CD14-positive monocyte (primary cell): Measurements from ENCODE around the gene OSBPL10. TPM values are rescaled to one million over a fixed set of nuclear protein-coding genes. Genes with fewer than 3 reads are reported as not detected.

Experiments
- DNase-seq, 3 donors: peaks; one replicate each; pipeline ENCODE4 v3.0.0-alpha.2; 2011 to 2022
- H2AFZ ChIP-seq: 2 replicates; pipeline ENCODE4 v1.6.0; 2012; ENCODE audit warnings: mild to moderate bottlenecking, low read depth, low read length, inconsistent platforms; ENCODE audit not compliant: insufficient read depth, poor library complexity, severe bottlenecking
- H3K27ac ChIP-seq, 2 donors: 1 replicate in 1 of 2; 2 replicates in 1 of 2; pipeline ENCODE4 v1.5.1; 2012 to 2013; ENCODE audit warnings: low read length in 2 of 2, control low read depth in 1 of 2, inconsistent platforms in 1 of 2, low read depth in 1 of 2, mild to moderate bottlenecking in 1 of 2
- H3K27me3 ChIP-seq, 2 donors: one replicate each; pipeline versions ENCODE4 v1.6.0 to v1.6.1; 2011 to 2013; ENCODE audit warnings: low read length in 2 of 2; ENCODE audit not compliant: control insufficient read depth in 2 of 2, insufficient read depth in 2 of 2
- H3K36me3 ChIP-seq, 2 donors: replicated peaks in 1 of 2; 1 replicate in 1 of 2; 2 replicates in 1 of 2; pipeline versions ENCODE4 v1.5.1 to v1.6.1; 2012 to 2013; ENCODE audit warnings: low read length in 2 of 2, control low read depth in 1 of 2, inconsistent platforms in 1 of 2, mild to moderate bottlenecking in 1 of 2; ENCODE audit not compliant: insufficient read depth in 2 of 2, control insufficient read depth in 1 of 2
- H3K4me1 ChIP-seq, 2 donors: 1 replicate in 1 of 2; 2 replicates in 1 of 2; pipeline versions ENCODE4 v1.5.1 to v1.6.1; 2012 to 2013; ENCODE audit warnings: low read length in 2 of 2, control low read depth in 1 of 2, inconsistent platforms in 1 of 2, mild to moderate bottlenecking in 1 of 2, moderate library complexity in 1 of 2; ENCODE audit not compliant: insufficient read depth in 2 of 2, control insufficient read depth in 1 of 2
- H3K4me2 ChIP-seq: replicated peaks from 2 replicates; pipeline ENCODE3; 2012; ENCODE audit warnings: low read length, moderate library complexity, mild to moderate bottlenecking; ENCODE audit not compliant: poor library complexity, severe bottlenecking; ENCODE audit errors: extremely low read depth
- H3K4me3 ChIP-seq, 3 experiments: fragments of 200-600 bp in 1 of 3; sonication (generic) in 1 of 3; replicated peaks in 1 of 3; 1 replicate in 2 of 3; 2 replicates in 1 of 3; pipeline ENCODE4 v1.5.1; 2011 to 2013; ENCODE audit warnings: low read length in 3 of 3, mild to moderate bottlenecking in 3 of 3, control low read depth in 2 of 3, low read depth in 2 of 3, inconsistent platforms in 1 of 3, moderate library complexity in 1 of 3
- H3K79me2 ChIP-seq: 2 replicates; pipeline ENCODE4 v1.6.0; 2012; ENCODE audit warnings: mild to moderate bottlenecking, control low read depth, inconsistent platforms, low read length, moderate library complexity; ENCODE audit not compliant: insufficient read depth
- H3K9ac ChIP-seq: 2 replicates; pipeline ENCODE4 v1.6.0; 2017; ENCODE audit warnings: low read length, mild to moderate bottlenecking; ENCODE audit not compliant: insufficient read depth, poor library complexity, severe bottlenecking
- H3K9me3 ChIP-seq, 2 donors: replicated peaks in 1 of 2; 1 replicate in 1 of 2; 2 replicates in 1 of 2; pipeline versions ENCODE4 v1.5.1 to v1.6.1; 2012 to 2013; ENCODE audit warnings: low read length in 2 of 2, control low read depth in 1 of 2; ENCODE audit not compliant: control insufficient read depth in 1 of 2, insufficient read depth in 1 of 2
- H4K20me1 ChIP-seq: 2 replicates; pipeline ENCODE4 v1.6.0; 2012; ENCODE audit warnings: mild to moderate bottlenecking, low read length, control low read depth, moderate library complexity; ENCODE audit not compliant: insufficient read depth
- H3K27ac Mint-ChIP-seq, 7 donors: one replicate each; pipeline ENCODE4 v1.8.0; 2020; ENCODE audit warnings: mild to moderate bottlenecking in 7 of 7, mixed read lengths in 7 of 7, moderate library complexity in 6 of 7, inconsistent platforms in 2 of 7
- H3K27me3 Mint-ChIP-seq, 3 donors: one replicate each; pipeline ENCODE4 v1.8.0; 2021 to 2022; ENCODE audit warnings: low read depth in 3 of 3, mild to moderate bottlenecking in 3 of 3, mixed read lengths in 3 of 3, moderate library complexity in 3 of 3, inconsistent platforms in 1 of 3
- H3K36me3 Mint-ChIP-seq, 2 donors: one replicate each; pipeline ENCODE4 v1.8.0; 2020; ENCODE audit warnings: mixed read lengths in 2 of 2, inconsistent platforms in 1 of 2, mild to moderate bottlenecking in 1 of 2
- H3K4me1 Mint-ChIP-seq: one replicate; pipeline ENCODE4 v1.8.0; 2020; ENCODE audit warnings: mild to moderate bottlenecking, mixed read lengths
- H3K4me3 Mint-ChIP-seq, 2 donors: one replicate each; pipeline ENCODE4 v1.8.0; 2020; ENCODE audit warnings: mild to moderate bottlenecking in 2 of 2, mixed read lengths in 2 of 2, moderate library complexity in 1 of 2
- H3K9me3 Mint-ChIP-seq, 7 donors: one replicate each; pipeline ENCODE4 v1.8.0; 2020 to 2022; ENCODE audit warnings: mixed read lengths in 7 of 7, mild to moderate bottlenecking in 6 of 7, moderate library complexity in 6 of 7, inconsistent platforms in 2 of 7
- WGBS: methylation state at CpG from one replicate; pipeline ENCODE4 v1.1.5; 2013; ENCODE audit warnings: missing lambda C conversion rate; ENCODE audit not compliant: insufficient coverage; 5-methylcytosine and 5-hydroxymethylcytosine counted together
- intact Hi-C, 2 donors: fragments of 100-400 bp; cut with micrococcal nuclease; formaldehyde crosslinking; loops; one replicate each; pipeline versions ENCODE4 v1.15.0 to v1.15.1; 2023
- polyA plus RNA-seq, 3 donors: library from polyadenylated mRNA; depleted of rRNA in 1 of 3; unstranded in 2 of 3; stranded (reverse) in 1 of 3; fragments of 300-500 nt in 2 of 3; fragments of >200 nt in 1 of 3; fragmentation: Illumina TruSeq in 2 of 3; gene quantifications; 1 replicate in 2 of 3; 2 replicates in 1 of 3; pipeline ENCODE4 v1.2.3, GENCODE V29; 2012 to 2021
- TF ChIP-seq, protein P1 (sequence below): fragments of 200-600 bp; IDR thresholded peaks from one replicate; pipeline ENCODE4 v1.8.0; 2022; ENCODE audit warnings: antibody characterized with exemption, mild to moderate bottlenecking

Gene OSBPL10
- polyA plus RNA-seq, 3 donors: 0.03 TPM; not detected in 2

DNA sequence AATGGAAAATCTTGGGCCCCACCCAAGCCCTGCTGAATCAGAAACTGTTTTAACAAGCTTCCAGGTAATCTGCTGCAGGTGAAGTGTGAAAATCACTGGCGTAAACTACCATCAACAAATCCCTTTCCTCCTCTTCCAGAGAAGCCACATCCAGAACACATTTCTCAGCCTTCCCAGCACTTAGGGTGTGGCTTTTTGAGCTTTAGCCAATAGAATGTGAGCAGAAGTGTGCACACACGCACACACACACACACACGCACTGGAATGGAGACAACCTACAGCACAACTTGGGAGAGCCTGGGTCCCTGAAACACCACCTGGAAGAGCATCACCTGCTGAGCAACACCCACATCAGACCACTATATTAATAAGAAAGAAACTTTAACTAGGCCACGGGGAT, 98.6 kb downstream of the OSBPL10 start:
- 100% methylated on average over 2 of the region's 4 CpGs for WGBS
- no peak overlapping the region for H3K9ac ChIP-seq
- H3K4me1 Mint-ChIP-seq: peaks cover 12% of the 10 kb centered on the region
- DNase-seq: no peak
- H2AFZ ChIP-seq: no peak overlapping the region
- no peaks in the 10 kb centered on the region for H3K27me3 ChIP-seq
- H3K27me3 Mint-ChIP-seq: peaks cover 0 to 2% (median 0%) of the 10 kb centered on the region in 3 donors
- no peak overlapping the region for H3K27ac Mint-ChIP-seq
- peaks cover 0 to 2% (median 0%) of the 10 kb centered on the region in 7 donors for H3K9me3 Mint-ChIP-seq
- H3K4me1 ChIP-seq: peaks cover 0 to 4% of the 10 kb centered on the region in 2 donors
- no peak overlapping the region for H3K4me2 ChIP-seq
- H3K4me3 ChIP-seq: no peak overlapping the region
- H3K36me3 Mint-ChIP-seq: no peaks in the 10 kb centered on the region
- no peak overlapping the region for H3K27ac ChIP-seq
- H4K20me1 ChIP-seq: no peaks in the 10 kb centered on the region
- H3K36me3 ChIP-seq: no peaks in the 10 kb centered on the region
- no peak overlapping the region for H3K4me3 Mint-ChIP-seq
- no peaks in the 10 kb centered on the region for H3K9me3 ChIP-seq
- intact Hi-C loops: no loop called here
- TF ChIP-seq, protein P1, sequence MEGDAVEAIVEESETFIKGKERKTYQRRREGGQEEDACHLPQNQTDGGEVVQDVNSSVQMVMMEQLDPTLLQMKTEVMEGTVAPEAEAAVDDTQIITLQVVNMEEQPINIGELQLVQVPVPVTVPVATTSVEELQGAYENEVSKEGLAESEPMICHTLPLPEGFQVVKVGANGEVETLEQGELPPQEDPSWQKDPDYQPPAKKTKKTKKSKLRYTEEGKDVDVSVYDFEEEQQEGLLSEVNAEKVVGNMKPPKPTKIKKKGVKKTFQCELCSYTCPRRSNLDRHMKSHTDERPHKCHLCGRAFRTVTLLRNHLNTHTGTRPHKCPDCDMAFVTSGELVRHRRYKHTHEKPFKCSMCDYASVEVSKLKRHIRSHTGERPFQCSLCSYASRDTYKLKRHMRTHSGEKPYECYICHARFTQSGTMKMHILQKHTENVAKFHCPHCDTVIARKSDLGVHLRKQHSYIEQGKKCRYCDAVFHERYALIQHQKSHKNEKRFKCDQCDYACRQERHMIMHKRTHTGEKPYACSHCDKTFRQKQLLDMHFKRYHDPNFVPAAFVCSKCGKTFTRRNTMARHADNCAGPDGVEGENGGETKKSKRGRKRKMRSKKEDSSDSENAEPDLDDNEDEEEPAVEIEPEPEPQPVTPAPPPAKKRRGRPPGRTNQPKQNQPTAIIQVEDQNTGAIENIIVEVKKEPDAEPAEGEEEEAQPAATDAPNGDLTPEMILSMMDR: no peak
- no peaks in the 10 kb centered on the region for H3K79me2 ChIP-seq

- no peak overlapping the region for H3K4me3 ChIP-seq
- TF ChIP-seq, protein P1: no peak
- no peak overlapping the region for H3K4me2 ChIP-seq
- H3K9me3 ChIP-seq: no peaks in the 10 kb centered on the region
- no peak overlapping the region for H2AFZ ChIP-seq
- H3K9me3 Mint-ChIP-seq: peaks cover 0 to 2% (median 0%) of the 10 kb centered on the region in 7 donors
- no peak overlapping the region for H3K4me3 Mint-ChIP-seq
- peaks cover 0 to 4% of the 10 kb centered on the region in 2 donors for H3K4me1 ChIP-seq
- 79% methylated on average over 4 of the region's 4 CpGs for WGBS
- H3K27ac ChIP-seq: no peak overlapping the region
- H3K9ac ChIP-seq: no peak overlapping the region
- H3K36me3 Mint-ChIP-seq: no peaks in the 10 kb centered on the region
- intact Hi-C loops: no loop called here
- peaks cover 12% of the 10 kb centered on the region for H3K4me1 Mint-ChIP-seq
- H3K79me2 ChIP-seq: no peaks in the 10 kb centered on the region
- no peak for DNase-seq
- H3K27ac Mint-ChIP-seq: peak overlapping the region in 1 of 7 donors; percentile 0
- H3K27me3 Mint-ChIP-seq: peaks cover 0 to 2% (median 0%) of the 10 kb centered on the region in 3 donors
- H4K20me1 ChIP-seq: no peaks in the 10 kb centered on the region
- no peaks in the 10 kb centered on the region for H3K27me3 ChIP-seq
- H3K36me3 ChIP-seq: no peaks in the 10 kb centered on the region
Observed at GRCh38 chr3:31880482-31881078, 100.5 kb downstream of the OSBPL10 start.
